Peyer's patch (tissue), 4 donors: ENCODE data around the gene ST6GALNAC4. TPM values are rescaled to one million over a fixed set of nuclear protein-coding genes. Genes with fewer than 3 reads are reported as not detected.
A peak's percentile ranks its signal among the peaks of the same experiment; 100 is the strongest.

Experiments used
- DNase-seq, 3 donors: peaks; one replicate each; pipeline ENCODE4 v3.0.0-alpha.2; 2017 to 2019
- H3K27ac ChIP-seq, 4 donors: fragments of 200-600 bp; sonication (generic); one replicate each; pipeline ENCODE4 v1.5.1; 2016 to 2019
- H3K27me3 ChIP-seq, 2 donors: fragments of 200-600 bp; sonication (generic); one replicate each; pipeline ENCODE4 v1.5.1; 2019
- H3K36me3 ChIP-seq, 3 donors: fragments of 200-600 bp; sonication (generic); one replicate each; pipeline ENCODE4 v1.5.1; 2016 to 2019
- H3K4me1 ChIP-seq, 4 donors: fragments of 200-600 bp; sonication (generic); one replicate each; pipeline ENCODE4 v1.5.1; 2016 to 2019
- H3K4me3 ChIP-seq, 4 donors: fragments of 200-600 bp; sonication (generic); 1 replicate in 3 of 4; 2 replicates in 1 of 4; pipeline ENCODE4 v1.5.1; 2016 to 2019; ENCODE audit warnings: mild to moderate bottlenecking in 1 of 4
- H3K9me3 ChIP-seq, 4 donors: fragments of 200-600 bp; sonication (generic); one replicate each; pipeline ENCODE4 v1.5.1; 2016 to 2019; ENCODE audit warnings: mild to moderate bottlenecking in 1 of 4
- CTCF ChIP-seq, 6 experiments: fragments of 450-650 bp in 4 of 6; fragments of 200-600 bp in 2 of 6; sonication (generic) in 1 of 6; IDR thresholded peaks; one replicate each; pipeline ENCODE4 v1.5.1; 2017 to 2019; ENCODE audit warnings: antibody characterized with exemption in 6 of 6, mild to moderate bottlenecking in 3 of 6, moderate library complexity in 1 of 6
- POLR2A ChIP-seq, 2 donors: fragments of 450-650 bp; IDR thresholded peaks; one replicate each; pipeline ENCODE4 v1.5.1; 2017; ENCODE audit warnings: antibody characterized with exemption in 2 of 2, mild to moderate bottlenecking in 2 of 2, moderate library complexity in 2 of 2
- total RNA-seq, 4 donors: library from RNA; depleted of rRNA; stranded (reverse); fragments of >200 nt; gene quantifications; one replicate each; pipeline ENCODE4 v1.1.0, GENCODE V29; 2016

Gene ST6GALNAC4
- total RNA-seq: 100 to 1,000 TPM in 1 of 4 donors, 10 to 100 TPM in 3; 39.9 to 119 (median 46.7) TPM

DNA sequence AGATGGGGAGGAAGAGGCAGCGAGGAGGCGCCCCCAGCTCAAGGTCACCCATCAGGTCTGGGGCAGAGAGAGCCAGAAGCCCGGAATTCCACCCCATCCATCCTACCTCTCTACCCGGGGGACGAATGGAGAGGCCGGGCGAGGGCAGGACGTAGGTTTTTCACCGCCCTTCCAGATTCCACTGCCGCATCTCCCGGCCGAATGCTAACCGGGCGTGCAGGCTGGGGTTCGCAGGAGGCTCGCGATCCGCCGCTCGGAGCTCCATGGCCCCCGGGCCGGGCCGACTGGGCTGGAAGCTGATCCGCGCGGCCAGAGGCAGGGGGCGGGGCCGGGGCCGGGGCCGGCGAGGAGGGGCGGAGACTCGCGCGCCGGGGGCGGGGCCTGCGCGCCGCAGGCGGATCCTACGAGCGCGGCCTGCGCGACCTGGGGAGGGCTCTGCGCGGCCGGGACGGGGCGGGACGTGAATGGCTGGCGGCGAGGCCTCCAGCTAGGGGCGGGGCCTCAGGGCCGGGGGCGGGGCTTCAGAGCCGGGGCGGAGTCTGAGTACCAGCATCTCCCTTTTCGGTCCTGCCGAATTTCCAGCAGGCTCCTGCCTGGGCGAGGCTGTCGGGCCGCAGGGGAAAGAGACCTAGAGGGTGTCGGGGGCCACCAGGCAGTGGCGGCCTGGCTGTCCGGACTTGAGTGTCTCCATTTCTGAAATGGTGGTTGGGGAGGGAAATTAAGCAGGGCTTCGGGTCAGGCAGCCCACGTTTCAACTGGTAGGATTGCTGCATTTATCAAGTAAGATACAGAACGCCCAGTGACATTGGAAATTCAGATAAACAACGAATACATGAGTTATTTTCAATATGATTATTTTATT is at the start of gene ST6GALNAC4:
Gene ST6GALNAC4, minus strand, starts transcription at position 322 of the 862 bp plus-strand sequence. CDS start 622 bp downstream, outside the sequence.
- DNase-seq: peak; percentile 96 to 98 (median 98)
- Histone ChIP-seq H3K27ac (peak within 1 kb of the TSS; percentile 55 to 89 (median 76)), H3K27me3 (no peaks in the 10 kb centered on the region), H3K4me1 (peaks cover 6 to 60% (median 36%) of the 10 kb centered on the region in 4 donors), H3K9me3 (no peaks in the 10 kb centered on the region), H3K4me3 (peak within 1 kb of the TSS; percentile 66 to 76 (median 72)), H3K36me3 (peaks cover 0 to 17% (median 0%) of the 10 kb centered on the region in 3 donors)
- no peak for TF ChIP-seq CTCF (IDR thresholded peaks at IDR 0.05)
- peak in 1 of 2 donors; percentile 35 for TF ChIP-seq POLR2A (IDR thresholded peaks at IDR 0.05)

DNA sequence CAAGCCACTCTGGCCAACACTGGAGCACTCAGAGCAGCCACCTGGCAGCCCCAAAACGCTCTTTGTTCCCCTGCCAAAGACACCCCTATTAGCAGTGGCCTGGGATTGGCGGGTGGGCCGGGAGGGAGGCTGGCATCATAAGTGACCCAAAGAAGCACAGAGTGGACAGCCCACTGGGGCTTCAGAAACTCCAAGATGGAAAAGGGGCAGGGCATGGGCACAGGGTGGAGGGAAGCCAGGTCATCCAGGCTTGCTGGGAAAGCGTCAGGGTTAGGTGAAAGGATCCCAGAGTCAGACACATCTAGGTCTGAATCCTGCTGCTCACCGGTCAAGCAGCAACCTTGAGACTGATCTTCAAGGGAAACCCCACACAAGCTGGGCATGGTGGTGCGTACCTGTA is 49.1 kb upstream of the ST6GALNAC4 start:
- peaks cover 24 to 96% (median 70%) of the 10 kb centered on the region in 4 donors for H3K4me1 ChIP-seq
- TF ChIP-seq CTCF (IDR thresholded peaks at IDR 0.05): no peak
- TF ChIP-seq POLR2A (IDR thresholded peaks at IDR 0.05): no peak
- peak overlapping the region in 2 of 4 donors; percentile 2 to 11 for H3K4me3 ChIP-seq
- H3K27me3 ChIP-seq: no peaks in the 10 kb centered on the region
- no peaks in the 10 kb centered on the region for H3K36me3 ChIP-seq
- H3K9me3 ChIP-seq: no peaks in the 10 kb centered on the region
- H3K27ac ChIP-seq: peak overlapping the region; percentile 83 to 99 (median 96)
- DNase-seq: no peak

- H3K27ac ChIP-seq: peak overlapping the region; percentile 83 to 99 (median 96)
- H3K36me3 ChIP-seq: no peaks in the 10 kb centered on the region
- no peaks in the 10 kb centered on the region for H3K9me3 ChIP-seq
- H3K27me3 ChIP-seq: no peaks in the 10 kb centered on the region
- H3K4me3 ChIP-seq: peak overlapping the region in 1 of 4 donors; percentile 3
- TF ChIP-seq CTCF (IDR thresholded peaks at IDR 0.05) (no peak), POLR2A (IDR thresholded peaks at IDR 0.05) (no peak)
- no peak for DNase-seq
- peaks cover 19 to 84% (median 58%) of the 10 kb centered on the region in 4 donors for H3K4me1 ChIP-seq
Observed at GRCh38 chr9:127963359-127964064, 46.7 kb upstream of the ST6GALNAC4 start.

DNA sequence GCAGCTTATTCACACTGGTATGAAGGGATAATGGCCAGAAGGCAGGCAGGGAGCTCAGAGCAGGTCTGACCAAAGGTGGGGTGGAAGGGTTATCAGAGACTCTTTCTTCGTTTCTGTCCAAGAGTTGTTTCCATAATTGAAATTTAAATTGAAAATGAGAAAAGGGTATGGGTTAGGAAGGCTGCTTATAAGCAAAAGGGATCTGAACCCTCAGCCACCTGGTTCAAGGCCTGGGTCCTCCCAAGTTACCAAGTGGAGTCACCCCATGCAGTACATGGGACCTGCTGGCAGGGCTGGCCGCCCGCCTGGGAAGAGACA is 46.2 kb upstream of the ST6GALNAC4 start:
- Histone ChIP-seq H3K4me3 (peak overlapping the region in 1 of 4 donors; percentile 3), H3K9me3 (no peaks in the 10 kb centered on the region), H3K27ac (peak overlapping the region; percentile 83 to 99 (median 96)), H3K36me3 (no peaks in the 10 kb centered on the region), H3K27me3 (no peaks in the 10 kb centered on the region), H3K4me1 (peaks cover 14 to 78% (median 55%) of the 10 kb centered on the region in 4 donors)
- no peak for DNase-seq
- no peak for TF ChIP-seq POLR2A (IDR thresholded peaks at IDR 0.05)

DNA sequence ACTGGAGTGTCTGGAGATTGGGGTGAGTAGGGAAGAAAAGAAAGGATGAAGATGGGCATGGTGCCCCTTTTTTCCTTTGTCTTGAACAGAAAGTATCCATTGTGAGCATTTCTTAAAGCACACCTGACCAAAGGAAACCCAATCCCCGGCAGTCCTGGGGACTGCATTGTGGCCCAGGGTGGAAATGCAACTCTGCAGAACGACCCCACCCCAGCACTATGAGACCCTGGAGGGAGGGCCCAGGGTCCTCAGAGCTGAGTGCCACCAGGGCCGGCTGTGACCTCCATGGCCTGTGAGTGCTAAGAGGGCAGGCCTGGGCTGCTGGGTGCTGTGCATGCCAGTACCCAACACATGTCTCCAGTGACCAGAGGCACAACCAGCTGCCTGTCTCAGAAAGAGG is 45.4 kb upstream of the ST6GALNAC4 start:
- no peaks in the 10 kb centered on the region for H3K36me3 ChIP-seq
- DNase-seq: no peak

More for the DNA sequence above, 45.4 kb upstream of the ST6GALNAC4 start:
- TF ChIP-seq CTCF (IDR thresholded peaks at IDR 0.05): no peak
- TF ChIP-seq POLR2A (IDR thresholded peaks at IDR 0.05): no peak
- no peaks in the 10 kb centered on the region for H3K27me3 ChIP-seq
- H3K4me3 ChIP-seq: no peak overlapping the region
- H3K27ac ChIP-seq: peak overlapping the region in 3 of 4 donors; percentile 83 to 96 (median 95)
- H3K9me3 ChIP-seq: no peaks in the 10 kb centered on the region
- H3K4me1 ChIP-seq: peaks cover 10 to 71% (median 51%) of the 10 kb centered on the region in 4 donors
